CD4-positive, alpha-beta T cell treated with Interferon gamma for 1 hour (primary cell): Measurements from ENCODE around the gene ENOX1.

ENCODE experiments used
- DNase-seq: peaks from one replicate; pipeline ENCODE4 v3.0.0-alpha.2; 2020

The ENOX1 gene

GRCh38 chr13:43584751-43585150, 202.0 kb downstream of the ENOX1 start:
- no peak for DNase-seq

GRCh38 chr13:43583321-43583720, 203.5 kb downstream of the ENOX1 start:
- DNase-seq: no peak

GRCh38 chr13:43580280-43580679, 206.5 kb downstream of the ENOX1 start:
- no peak for DNase-seq

GRCh38 chr13:43579321-43579720, 207.5 kb downstream of the ENOX1 start:
- no peak for DNase-seq

GRCh38 chr13:43574605-43575004, 212.2 kb downstream of the ENOX1 start:
- no peak for DNase-seq

GRCh38 chr13:43573802-43574514, 212.8 kb downstream of the ENOX1 start:
- DNase-seq: no peak

- no peak for DNase-seq
These were observed 213.4 kb downstream of the ENOX1 start for GRCh38 chr13:43573361-43573740.

- DNase-seq: no peak
These were observed 214.0 kb downstream of the ENOX1 start for GRCh38 chr13:43572656-43573360.

- DNase-seq: no peak
These were observed 217.1 kb downstream of the ENOX1 start for GRCh38 chr13:43569658-43570057.

- no peak for DNase-seq
These were observed 219.2 kb downstream of the ENOX1 start for GRCh38 chr13:43567608-43568007.

GRCh38 chr13:43564952-43565351, 221.8 kb downstream of the ENOX1 start:
- no peak for DNase-seq

GRCh38 chr13:43561081-43561480, 225.7 kb downstream of the ENOX1 start:
- no peak for DNase-seq

- DNase-seq: no peak
These were observed 227.8 kb downstream of the ENOX1 start for GRCh38 chr13:43558939-43559338.

GRCh38 chr13:43558326-43558725, 228.4 kb downstream of the ENOX1 start:
- DNase-seq: no peak

- no peak for DNase-seq
These were observed 231.1 kb downstream of the ENOX1 start for GRCh38 chr13:43555667-43556066.

- DNase-seq: no peak
These were observed 234.8 kb downstream of the ENOX1 start for GRCh38 chr13:43551897-43552456.

- no peak for DNase-seq
These were observed 240.0 kb downstream of the ENOX1 start for GRCh38 chr13:43546816-43547215.

- DNase-seq: no peak
These were observed 240.5 kb downstream of the ENOX1 start for GRCh38 chr13:43546251-43546650.

- DNase-seq: no peak
These were observed 241.4 kb downstream of the ENOX1 start for GRCh38 chr13:43545317-43545874.

- DNase-seq: no peak
These were observed 242.1 kb downstream of the ENOX1 start for GRCh38 chr13:43544631-43545030.

- DNase-seq: no peak
These were observed 242.8 kb downstream of the ENOX1 start for GRCh38 chr13:43544011-43544410.

GRCh38 chr13:43543331-43543730, 243.4 kb downstream of the ENOX1 start:
- no peak for DNase-seq

GRCh38 chr13:43537124-43537523, 249.6 kb downstream of the ENOX1 start:
- DNase-seq: no peak

- no peak for DNase-seq
These were observed 257.0 kb downstream of the ENOX1 start for GRCh38 chr13:43529796-43530195.
